K562 (cell line): ENCODE results near the gene COG7. TPM values are rescaled to one million over a fixed set of nuclear protein-coding genes. Genes with fewer than 3 reads are reported as not detected.
A peak's percentile ranks its signal among the peaks of the same experiment; 100 is the strongest.

Source experiments
- ARID4B ChIP-seq: sonication (generic); formaldehyde crosslinking; IDR thresholded peaks from 2 replicates; pipeline ENCODE4 v1.8.0; 2022; ENCODE audit warnings: mild to moderate bottlenecking, missing genetic modification reagents
- ESRRB ChIP-seq: fragments of 250-450 bp; sonication (Bioruptor Pico); IDR thresholded peaks from 2 replicates; pipeline ENCODE4 v1.5.0; 2020; ENCODE audit warnings: mild to moderate bottlenecking, moderate library complexity, borderline replicate concordance
- ETV1 ChIP-seq: fragments of 450-650 bp; conservative IDR thresholded peaks from 2 replicates; pipeline ENCODE4 v1.6.1; 2016; ENCODE audit warnings: missing genetic modification characterization, control low read depth, low read depth, missing compliant biosample characterization
- MEF2A ChIP-seq: IDR thresholded peaks from 2 replicates; pipeline ENCODE4 v1.6.1; 2011; ENCODE audit warnings: low read depth, mild to moderate bottlenecking, low read length, moderate library complexity; ENCODE audit not compliant: control insufficient read depth
- NR4A1 ChIP-seq, 2 experiments: fragments of 250-450 bp in 1 of 2; fragments of 450-650 bp in 1 of 2; sonication (Bioruptor Pico) in 1 of 2; IDR thresholded peaks; 2 replicates each; pipeline versions ENCODE4 v1.4.0 to v1.6.1; 2016 to 2020; ENCODE audit warnings: mild to moderate bottlenecking in 2 of 2, missing compliant biosample characterization in 1 of 2, missing genetic modification characterization in 1 of 2, moderate library complexity in 1 of 2
- SPI1 ChIP-seq: IDR thresholded peaks from 2 replicates; pipeline ENCODE4 v1.6.1; 2011; ENCODE audit warnings: low read depth, low read length, control low read depth, borderline replicate concordance
- ZBTB2 ChIP-seq: fragments of 450-650 bp; IDR thresholded peaks from 2 replicates; pipeline ENCODE4 v1.6.1; 2016; ENCODE audit warnings: antibody characterized with exemption
- ZBTB43 ChIP-seq: sonication (generic); formaldehyde crosslinking; IDR thresholded peaks from 2 replicates; pipeline ENCODE4 v1.8.0; 2023; ENCODE audit warnings: mild to moderate bottlenecking, missing genetic modification reagents
- polyA plus RNA-seq, 8 experiments: library from polyadenylated mRNA; depleted of rRNA in 4 of 8; stranded (reverse) in 5 of 8; unstranded in 3 of 8; fragments of >200 nt; fragmentation: Nextera tagmentation in 2 of 8; fragmentation: Illumina TruSeq in 1 of 8; extraction: Ambion mirVana in 2 of 8; extraction: Trizol in 1 of 8; gene quantifications; 2 replicates each; pipeline versions ENCODE4 v1.2.1 to v1.2.3, GENCODE V29; 2011 to 2014; ENCODE audit warnings: inconsistent platforms in 1 of 8, missing spikeins in 1 of 8
- total RNA-seq, 7 experiments: library from RNA; depleted of rRNA in 6 of 7; stranded (reverse); fragments of >200 nt in 6 of 7; fragmentation: Illumina TruSeq in 2 of 7; extraction: Trizol in 2 of 7; gene quantifications; 2 replicates each; pipeline versions ENCODE4 v1.2.1 to v1.2.3, GENCODE V29; 2011 to 2021; ENCODE audit warnings: low replicate concordance in 1 of 7

Gene COG7
- total and polyA plus RNA-seq, 9 of the 15 experiments (the other 6 are each of a cell fraction or from before 2014, with no cell fraction given), result 3.8 to 17.6 (median 13.4) TPM

GRCh38 chr16:23452572-23453337, at the start of gene COG7 (continued):
- TF ChIP-seq ZBTB43 (CRISPR knock-in tag), result no peak
- peak; percentile 14; the same call in 1 of the 2 replicates for TF ChIP-seq SPI1
- TF ChIP-seq ZBTB2, result 0 out of 2 replicates have a peak, but pooled peaks have one; percentile 22
- TF ChIP-seq ESRRB (CRISPR knock-in tag), result no peak
- TF ChIP-seq ETV1 (tag), result peak; percentile 83
- no peak for TF ChIP-seq NR4A1 (CRISPR knock-in tag; IDR thresholded peaks at IDR 0.05)
- TF ChIP-seq NR4A1 (tag; IDR thresholded peaks at IDR 0.05), result peak; percentile 62; the same call in 1 of the 2 replicates
- TF ChIP-seq ARID4B (CRISPR knock-in tag), result peak; percentile 98
- TF ChIP-seq MEF2A, result no peak
- TF ChIP-seq, all 486 proteins: peak for 128
